GM12801 (cell line): Measurements from ENCODE around the gene LRRC57.

ENCODE experiments used
- CTCF ChIP-seq: IDR thresholded peaks from one replicate; pipeline ENCODE4 v1.5.1; 2011; ENCODE audit warnings: control low read depth; ENCODE audit not compliant: insufficient read length; ENCODE audit errors: extremely low read depth

The LRRC57 gene

GRCh38 chr15:42533246-42533645, 15.3 kb downstream of the LRRC57 start:
- TF ChIP-seq CTCF: no peak

GRCh38 chr15:42528970-42529369, 19.6 kb downstream of the LRRC57 start:
- TF ChIP-seq CTCF: no peak

GRCh38 chr15:42523331-42523730, 25.3 kb downstream of the LRRC57 start:
- no peak for TF ChIP-seq CTCF

GRCh38 chr15:42511007-42511391, 37.6 kb downstream of the LRRC57 start:
- no peak for TF ChIP-seq CTCF

- TF ChIP-seq CTCF: no peak
Observed at GRCh38 chr15:42510258-42511006, 38.2 kb downstream of the LRRC57 start.

GRCh38 chr15:42508263-42508690, 40.3 kb downstream of the LRRC57 start:
- TF ChIP-seq CTCF: no peak

GRCh38 chr15:42507514-42507913, 41.1 kb downstream of the LRRC57 start:
- TF ChIP-seq CTCF: no peak

- no peak for TF ChIP-seq CTCF
Observed at GRCh38 chr15:42504631-42505030, 44.0 kb downstream of the LRRC57 start.
